A549 (cell line): ENCODE results near the gene MSI2. TPM values are rescaled to one million over a fixed set of nuclear protein-coding genes. Genes with fewer than 3 reads are reported as not detected.

Experiments
- ATAC-seq, 2 experiments: fragments of 200-7000 bp in 1 of 2; fragments of >200 bp in 1 of 2; cut with Nextera tagmentation in 1 of 2; cut with Tn5 transposase in 1 of 2; 3 replicates each; pipeline versions ENCODE4 v1.8.0 to v1.9.1; 2018 to 2020; ENCODE audit warnings: mild to moderate bottlenecking in 1 of 2, moderate library complexity in 1 of 2
- CTCF ChIA-PET: fragments of 300-600 bp; sonication (Branson Sonifier 250); formaldehyde crosslinking; extraction: SDS; loops from one replicate; lab custom pipeline; 2021; ENCODE audit warnings: antibody characterized with exemption, inconsistent platforms; lab: Yijun Ruan, JAX
- POLR2A ChIA-PET: fragments of 350-600 bp; formaldehyde crosslinking; extraction: SDS; loops from one replicate; lab custom pipeline; 2021; ENCODE audit warnings: antibody characterized with exemption, inconsistent platforms; lab: Yijun Ruan, JAX
- DNase-seq, 2 experiments: peaks; one replicate each; pipeline versions ENCODE4 v3.0.0 to v3.0.0-alpha.2; 2011 to 2016; ENCODE audit warnings: low read depth in 1 of 2, low spot score in 1 of 2
- FAIRE-seq: peaks from 2 replicates; lab custom pipeline; 2011; peaks lifted over from hg19 to GRCh38; lab: Jason Lieb, UNC
- H3K27ac ChIP-seq, 2 experiments: fragments of >200 bp; sonication (Bioruptor Twin); formaldehyde crosslinking; 3 replicates each; pipeline ENCODE4 v1.5.1; 2016 to 2017
- H3K4me1 ChIP-seq: fragments of >200 bp; sonication (Bioruptor Twin); formaldehyde crosslinking; 3 replicates; pipeline ENCODE4 v1.6.1; 2016
- H3K4me2 ChIP-seq: fragments of >200 bp; sonication (Bioruptor Twin); formaldehyde crosslinking; 3 replicates; pipeline ENCODE4 v1.6.1; 2016
- H3K4me3 ChIP-seq: fragments of >200 bp; sonication (Bioruptor Twin); formaldehyde crosslinking; 3 replicates; pipeline ENCODE4 v1.5.1; 2016
- H3K9me3 ChIP-seq: fragments of >200 bp; sonication (Bioruptor Twin); formaldehyde crosslinking; 3 replicates; pipeline ENCODE4 v1.6.1; 2016
- ATOH8 ChIP-seq: fragments of 250-450 bp; sonication (Bioruptor Pico); IDR thresholded peaks from 2 replicates; pipeline ENCODE4 v1.5.0; 2020; ENCODE audit warnings: low read depth, mild to moderate bottlenecking, moderate library complexity
- BHLHE40 ChIP-seq: IDR thresholded peaks from 2 replicates; pipeline ENCODE4 v1.6.1; 2012; ENCODE audit warnings: low read depth, low read length, inconsistent platforms
- CBX2 ChIP-seq: fragments of 200-600 bp; sonication (generic); IDR thresholded peaks from 2 replicates; pipeline ENCODE4 v1.6.1; 2016; ENCODE audit warnings: low read depth, mild to moderate bottlenecking, borderline replicate concordance
- CBX8 ChIP-seq: fragments of 200-600 bp; sonication (generic); IDR thresholded peaks from 2 replicates; pipeline ENCODE4 v1.6.1; 2016
- EHMT2 ChIP-seq: fragments of 200-600 bp; sonication (generic); IDR thresholded peaks from 2 replicates; pipeline ENCODE4 v1.6.1; 2016; ENCODE audit warnings: antibody characterized with exemption, low read depth, mild to moderate bottlenecking, moderate library complexity
- ESRRA ChIP-seq: fragments of 150-350 bp; IDR thresholded peaks from 2 replicates; pipeline ENCODE4 v1.6.1; 2014; ENCODE audit warnings: mild to moderate bottlenecking, low read length, borderline replicate concordance
- FOSB ChIP-seq: fragments of 250-450 bp; sonication (Bioruptor Pico); IDR thresholded peaks from 2 replicates; pipeline ENCODE4 v1.5.0; 2020; ENCODE audit warnings: mild to moderate bottlenecking, moderate library complexity
- FOSL2 ChIP-seq, 2 experiments: fragments of 450-650 bp in 1 of 2; fragments of >200 bp in 1 of 2; sonication (Bioruptor Twin) in 1 of 2; formaldehyde crosslinking; IDR thresholded peaks; 2 replicates each; pipeline versions ENCODE4 v1.5.0 to v1.6.1; 2016 to 2020; ENCODE audit warnings: mild to moderate bottlenecking in 1 of 2, moderate library complexity in 1 of 2
- HEYL ChIP-seq: fragments of 250-450 bp; sonication (Bioruptor Pico); IDR thresholded peaks from 2 replicates; pipeline ENCODE4 v1.8.0; 2021; ENCODE audit warnings: mild to moderate bottlenecking, moderate library complexity
- HOXB13 ChIP-seq: fragments of 250-450 bp; sonication (Bioruptor Pico); IDR thresholded peaks from 2 replicates; pipeline ENCODE4 v1.5.0; 2020; ENCODE audit warnings: low read depth, mild to moderate bottlenecking, moderate library complexity
- JUN ChIP-seq, 2 experiments: fragments of >200 bp; sonication (Bioruptor Twin); formaldehyde crosslinking; IDR thresholded peaks; 2 replicates in 1 of 2; 3 replicates in 1 of 2; pipeline ENCODE4 v1.6.1; 2016 to 2017
- JUNB ChIP-seq: fragments of >200 bp; sonication (Bioruptor Twin); formaldehyde crosslinking; IDR thresholded peaks from 2 replicates; pipeline ENCODE4 v1.6.1; 2016
- MAFK ChIP-seq: fragments of 450-650 bp; IDR thresholded peaks from 2 replicates; pipeline ENCODE4 v1.6.1; 2014; ENCODE audit not compliant: partially characterized antibody
- NR3C1 ChIP-seq: fragments of >200 bp; sonication (Bioruptor Twin); formaldehyde crosslinking; IDR thresholded peaks from 3 replicates; pipeline ENCODE4 v1.6.1; 2017
- PHF8 ChIP-seq: fragments of 200-600 bp; sonication (generic); IDR thresholded peaks from 2 replicates; pipeline ENCODE4 v1.6.1; 2016; ENCODE audit warnings: low read depth, mild to moderate bottlenecking, antibody characterized with exemption, moderate library complexity, borderline replicate concordance
- RFX5 ChIP-seq: fragments of 450-650 bp; IDR thresholded peaks from 2 replicates; pipeline ENCODE4 v1.7.1; 2014; ENCODE audit warnings: antibody characterized with exemption, mild to moderate bottlenecking, moderate library complexity
- ZNF302 ChIP-seq: fragments of 250-450 bp; sonication (Bioruptor Pico); IDR thresholded peaks from 2 replicates; pipeline ENCODE4 v1.9.0; 2021; ENCODE audit warnings: inconsistent platforms, mild to moderate bottlenecking, moderate library complexity
- WGBS: methylation state at CpG from one replicate; pipeline ENCODE4 v1.1.6; 2017; ENCODE audit errors: missing lambda C conversion rate; 5-methylcytosine and 5-hydroxymethylcytosine counted together
- polyA plus RNA-seq, 4 experiments: library from polyadenylated mRNA; depleted of rRNA in 3 of 4; stranded (reverse); fragments of >200 nt; fragmentation: RNase III in 1 of 4; extraction: RNeasy Plus Mini Kit Qiagen cat#74134 plus additional on column Dnase treatment in 1 of 4; gene quantifications; 2 replicates in 3 of 4; 3 replicates in 1 of 4; pipeline ENCODE4 v1.2.3, GENCODE V29; 2011 to 2017
- TF ChIP-seq, protein P1 (sequence below): fragments of >200 bp; sonication (Bioruptor Twin); formaldehyde crosslinking; IDR thresholded peaks from 3 replicates; pipeline ENCODE4 v1.5.1; 2016

Gene MSI2
- polyA plus RNA-seq, 2 of the 4 experiments (the other 2 are of a cell fraction) = 43.6 to 44.4 TPM

GRCh38 chr17:57603978-57604377 lies 347.7 kb downstream of the MSI2 start:
- ChIA-PET CTCF (interaction anchor here (1.1 to 2.5 kb wide), 2 partner anchors 23 to 68 kb away, joined by 3 to 22 read pairs; no protein-coding TSS in a partner anchor), POLR2A (no interaction called here)
- FAIRE-seq (no peak), DNase-seq (no peak), ATAC-seq (no peak)
- Histone ChIP-seq H3K9me3 (no peaks in the 10 kb centered on the region), H3K27ac (no peak overlapping the region), H3K4me3 (no peak overlapping the region), H3K4me1 (peaks cover 20% of the 10 kb centered on the region), H3K4me2 (no peak overlapping the region)
- 80% methylated on average over 5 of the region's 5 CpGs for WGBS
- TF ChIP-seq CBX8 = no peak
- no peak for TF ChIP-seq HOXB13 (CRISPR knock-in tag)
- no peak for TF ChIP-seq EHMT2
- no peak for TF ChIP-seq MAFK
- TF ChIP-seq ZNF302 (CRISPR knock-in tag) = no peak
- no peak for TF ChIP-seq RFX5
- no peak for TF ChIP-seq BHLHE40
- TF ChIP-seq NR3C1 = no peak
- TF ChIP-seq JUN (IDR thresholded peaks at IDR 0.05) = no peak
- no peak for TF ChIP-seq CBX2
- TF ChIP-seq FOSB = no peak
- TF ChIP-seq, protein P1, sequence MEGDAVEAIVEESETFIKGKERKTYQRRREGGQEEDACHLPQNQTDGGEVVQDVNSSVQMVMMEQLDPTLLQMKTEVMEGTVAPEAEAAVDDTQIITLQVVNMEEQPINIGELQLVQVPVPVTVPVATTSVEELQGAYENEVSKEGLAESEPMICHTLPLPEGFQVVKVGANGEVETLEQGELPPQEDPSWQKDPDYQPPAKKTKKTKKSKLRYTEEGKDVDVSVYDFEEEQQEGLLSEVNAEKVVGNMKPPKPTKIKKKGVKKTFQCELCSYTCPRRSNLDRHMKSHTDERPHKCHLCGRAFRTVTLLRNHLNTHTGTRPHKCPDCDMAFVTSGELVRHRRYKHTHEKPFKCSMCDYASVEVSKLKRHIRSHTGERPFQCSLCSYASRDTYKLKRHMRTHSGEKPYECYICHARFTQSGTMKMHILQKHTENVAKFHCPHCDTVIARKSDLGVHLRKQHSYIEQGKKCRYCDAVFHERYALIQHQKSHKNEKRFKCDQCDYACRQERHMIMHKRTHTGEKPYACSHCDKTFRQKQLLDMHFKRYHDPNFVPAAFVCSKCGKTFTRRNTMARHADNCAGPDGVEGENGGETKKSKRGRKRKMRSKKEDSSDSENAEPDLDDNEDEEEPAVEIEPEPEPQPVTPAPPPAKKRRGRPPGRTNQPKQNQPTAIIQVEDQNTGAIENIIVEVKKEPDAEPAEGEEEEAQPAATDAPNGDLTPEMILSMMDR = no peak
- TF ChIP-seq HEYL = no peak
- no peak for TF ChIP-seq PHF8

DNA sequence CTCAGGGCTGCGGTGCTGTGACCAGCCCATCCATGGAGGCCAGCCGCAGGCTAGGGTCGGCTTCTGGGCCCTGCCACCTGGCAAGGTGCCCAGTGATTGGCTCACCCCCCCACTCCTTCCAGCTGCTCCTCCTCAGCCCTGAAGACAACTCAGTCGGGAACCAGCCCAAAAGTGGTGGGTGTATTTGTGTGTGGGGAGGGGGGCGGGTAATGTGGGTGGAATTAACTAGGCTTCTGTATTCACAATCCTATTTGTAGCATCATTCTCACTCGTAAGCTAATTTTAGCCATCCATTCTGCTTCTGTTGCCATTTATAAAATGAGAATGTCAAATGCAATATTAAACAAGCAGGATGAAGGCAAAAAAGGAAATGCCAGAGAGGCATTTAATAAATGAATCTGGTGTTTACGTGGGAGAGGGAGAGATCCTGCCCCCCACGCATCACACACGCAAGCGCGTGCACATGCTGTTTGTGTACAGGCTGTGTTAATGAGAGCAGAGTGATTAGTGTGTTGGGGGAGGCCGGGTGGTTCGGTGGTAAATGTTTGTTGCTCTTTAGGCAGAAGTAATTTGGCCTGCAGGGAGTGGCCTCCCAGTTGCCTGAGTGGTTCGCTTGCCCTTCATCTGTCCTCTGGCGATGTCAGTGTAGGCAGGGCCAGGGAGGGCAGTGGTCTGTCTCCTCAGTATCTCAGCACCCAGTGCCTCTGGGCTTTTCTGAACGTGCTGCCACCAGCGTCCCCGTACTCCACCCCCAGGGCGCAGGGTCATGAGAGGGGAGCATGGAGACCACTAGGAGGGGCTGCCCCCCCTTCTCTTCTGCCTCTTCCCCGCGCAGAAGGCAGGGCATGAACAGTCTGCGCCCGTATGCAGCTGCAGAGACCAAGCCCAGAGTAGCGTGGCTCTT lies 348.7 kb downstream of the MSI2 start:
- Histone ChIP-seq H3K4me2 (no peak overlapping the region), H3K4me1 (peaks cover 20% of the 10 kb centered on the region), H3K4me3 (no peak overlapping the region), H3K27ac (no peak overlapping the region), H3K9me3 (no peaks in the 10 kb centered on the region)
- FAIRE-seq = no peak
- DNase-seq = no peak
- POLR2A ChIA-PET = no interaction called here
- 88% methylated on average over 24 of the region's 24 CpGs for WGBS
- TF ChIP-seq ZNF302 (CRISPR knock-in tag) = no peak
- TF ChIP-seq CBX8 = no peak
- no peak for TF ChIP-seq ESRRA
- TF ChIP-seq JUNB = no peak
- TF ChIP-seq ATOH8 (CRISPR knock-in tag) = no peak
- no peak for TF ChIP-seq HEYL
- TF ChIP-seq RFX5 = no peak
- TF ChIP-seq PHF8 = no peak
- ATAC-seq = no peak; a peak in 1 of 6 replicates
- CTCF ChIA-PET = interaction anchor here (0.6 to 8.6 kb wide), 6 partner anchors 7 to 362 kb away, joined by 3 to 58 read pairs (median 16); no protein-coding TSS in a partner anchor

- TF ChIP-seq FOSL2 (IDR thresholded peaks at IDR 0.05) (no peak), FOSL2 (CRISPR knock-in tag; IDR thresholded peaks at IDR 0.05) (no peak)
- ChIA-PET CTCF (interaction anchor here (1.0 to 8.6 kb wide), 5 partner anchors 7 to 362 kb away, joined by 3 to 58 read pairs (median 12); no protein-coding TSS in a partner anchor), POLR2A (no interaction called here)
- FAIRE-seq = no peak
- Histone ChIP-seq H3K4me3 (no peak overlapping the region), H3K27ac (no peak overlapping the region), H3K4me1 (peaks cover 20% of the 10 kb centered on the region), H3K4me2 (no peak overlapping the region), H3K9me3 (no peaks in the 10 kb centered on the region)
- DNase-seq = no peak
- no peak for ATAC-seq
- WGBS = 95% methylated on average over 5 of the region's 5 CpGs
Observed at GRCh38 chr17:57605675-57606105, 349.4 kb downstream of the MSI2 start.
